Measurements from ENCODE around the gene S1PR4.

- no peak for TF ChIP-seq CTCF (IDR thresholded peaks at IDR 0.05; ENCODE audit: insufficient read depth, low read length)
- peak; percentile 68 for TF ChIP-seq GABPA (IDR thresholded peaks at IDR 0.05; ENCODE audit: low read depth)
- TF ChIP-seq POLR2AphosphoS5 (IDR thresholded peaks at IDR 0.05; ENCODE audit: low read depth) = peak; percentile 79
- TF ChIP-seq, protein P1, sequence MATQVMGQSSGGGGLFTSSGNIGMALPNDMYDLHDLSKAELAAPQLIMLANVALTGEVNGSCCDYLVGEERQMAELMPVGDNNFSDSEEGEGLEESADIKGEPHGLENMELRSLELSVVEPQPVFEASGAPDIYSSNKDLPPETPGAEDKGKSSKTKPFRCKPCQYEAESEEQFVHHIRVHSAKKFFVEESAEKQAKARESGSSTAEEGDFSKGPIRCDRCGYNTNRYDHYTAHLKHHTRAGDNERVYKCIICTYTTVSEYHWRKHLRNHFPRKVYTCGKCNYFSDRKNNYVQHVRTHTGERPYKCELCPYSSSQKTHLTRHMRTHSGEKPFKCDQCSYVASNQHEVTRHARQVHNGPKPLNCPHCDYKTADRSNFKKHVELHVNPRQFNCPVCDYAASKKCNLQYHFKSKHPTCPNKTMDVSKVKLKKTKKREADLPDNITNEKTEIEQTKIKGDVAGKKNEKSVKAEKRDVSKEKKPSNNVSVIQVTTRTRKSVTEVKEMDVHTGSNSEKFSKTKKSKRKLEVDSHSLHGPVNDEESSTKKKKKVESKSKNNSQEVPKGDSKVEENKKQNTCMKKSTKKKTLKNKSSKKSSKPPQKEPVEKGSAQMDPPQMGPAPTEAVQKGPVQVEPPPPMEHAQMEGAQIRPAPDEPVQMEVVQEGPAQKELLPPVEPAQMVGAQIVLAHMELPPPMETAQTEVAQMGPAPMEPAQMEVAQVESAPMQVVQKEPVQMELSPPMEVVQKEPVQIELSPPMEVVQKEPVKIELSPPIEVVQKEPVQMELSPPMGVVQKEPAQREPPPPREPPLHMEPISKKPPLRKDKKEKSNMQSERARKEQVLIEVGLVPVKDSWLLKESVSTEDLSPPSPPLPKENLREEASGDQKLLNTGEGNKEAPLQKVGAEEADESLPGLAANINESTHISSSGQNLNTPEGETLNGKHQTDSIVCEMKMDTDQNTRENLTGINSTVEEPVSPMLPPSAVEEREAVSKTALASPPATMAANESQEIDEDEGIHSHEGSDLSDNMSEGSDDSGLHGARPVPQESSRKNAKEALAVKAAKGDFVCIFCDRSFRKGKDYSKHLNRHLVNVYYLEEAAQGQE (IDR thresholded peaks at IDR 0.05; ENCODE audit: insufficient replicate concordance, low read depth) = no peak
- TF ChIP-seq SPI1 (IDR thresholded peaks at IDR 0.05; ENCODE audit: borderline replicate concordance, low read depth) = peak; percentile 33; the same call in 1 of the 2 replicates
Measured at GRCh38 chr19:3188627-3189596, 10.3 kb downstream of the S1PR4 start.

All from HL-60 (cell line).